Suprapubic skin (tissue), 4 donors: Measurements from ENCODE around the gene PARD3B.

Experiments used
- CTCF ChIP-seq, 2 donors: fragments of 200-600 bp in 1 of 2; fragments of 450-650 bp in 1 of 2; sonication (generic) in 1 of 2; IDR thresholded peaks; one replicate each; pipeline ENCODE4 v1.5.1; 2016 to 2019; ENCODE audit warnings: antibody characterized with exemption in 2 of 2, mild to moderate bottlenecking in 1 of 2, moderate library complexity in 1 of 2
- EP300 ChIP-seq: sonication (generic); formaldehyde crosslinking; IDR thresholded peaks from one replicate; pipeline ENCODE4 v1.6.1; 2017; ENCODE audit warnings: antibody characterized with exemption
- POLR2A ChIP-seq, 2 donors: fragments of 450-650 bp; IDR thresholded peaks; one replicate each; pipeline ENCODE4 v1.6.1; 2017; ENCODE audit warnings: antibody characterized with exemption in 2 of 2, mild to moderate bottlenecking in 2 of 2, moderate library complexity in 2 of 2
- POLR2AphosphoS5 ChIP-seq, 3 donors: sonication (generic); formaldehyde crosslinking; IDR thresholded peaks; one replicate each; pipeline ENCODE4 v1.6.1; 2017; ENCODE audit warnings: antibody characterized with exemption in 3 of 3

GRCh38 chr2:205169464-205169863, 624.2 kb downstream of the PARD3B start:
- no peak for TF ChIP-seq POLR2A (IDR thresholded peaks at IDR 0.05)
- TF ChIP-seq POLR2AphosphoS5 (IDR thresholded peaks at IDR 0.05), result no peak
- no peak for TF ChIP-seq CTCF (IDR thresholded peaks at IDR 0.05)
- TF ChIP-seq EP300, result no peak
